ENCODE data around the gene COX7A2L.

COX7A2L gene

GRCh38 chr2:42368817-42369531, 8.0 kb upstream of the COX7A2L start:
- ChIA-PET CTCF (interaction anchor here (1.3 kb wide), 1 partner anchor 17 kb away, joined by 7 read pairs; no protein-coding TSS in a partner anchor), POLR2A (no interaction called here)
- DNase-seq (ENCODE audit: extremely low spot score) = no peak
- no peak for TF ChIP-seq FOXM1 (IDR thresholded peaks at IDR 0.05; ENCODE audit: borderline replicate concordance)
- no peak for TF ChIP-seq FOXA1 (IDR thresholded peaks at IDR 0.05)
- TF ChIP-seq HDGF (IDR thresholded peaks at IDR 0.05; ENCODE audit: borderline replicate concordance) = no peak
- TF ChIP-seq TARDBP (IDR thresholded peaks at IDR 0.05) = no peak
- no peak for TF ChIP-seq ARNT (IDR thresholded peaks at IDR 0.05)
- TF ChIP-seq LEF1 (IDR thresholded peaks at IDR 0.05; ENCODE audit: borderline replicate concordance) = no peak
- no peak for TF ChIP-seq L3MBTL2 (conservative IDR thresholded peaks at IDR 0.05)
- TF ChIP-seq ELF4 (IDR thresholded peaks at IDR 0.05) = no peak
- no peak for TF ChIP-seq CTBP1 (IDR thresholded peaks at IDR 0.05; ENCODE audit: borderline replicate concordance)
- TF ChIP-seq SUZ12 (IDR thresholded peaks at IDR 0.05) = no peak
- TF ChIP-seq NFRKB (IDR thresholded peaks at IDR 0.05) = no peak
- no peak for TF ChIP-seq BHLHE40 (IDR thresholded peaks at IDR 0.05; ENCODE audit: borderline replicate concordance)
- TF ChIP-seq FOXK2 (IDR thresholded peaks at IDR 0.05) = no peak
- no peak for TF ChIP-seq ZNF384 (IDR thresholded peaks at IDR 0.05)
- no peak for TF ChIP-seq SP1 (IDR thresholded peaks at IDR 0.05)
- no peak for TF ChIP-seq PKNOX1 (IDR thresholded peaks at IDR 0.05)

GRCh38 chr2:42367835-42368234, 6.8 kb upstream of the COX7A2L start:
- CTCF ChIA-PET = no interaction called here
- POLR2A ChIA-PET = interaction anchor here (0.6 kb wide), 1 partner anchor 143 kb away, joined by 3 read pairs; no protein-coding TSS in a partner anchor

GRCh38 chr2:42366411-42366810, 5.4 kb upstream of the COX7A2L start:
- TF ChIP-seq FOXM1 (IDR thresholded peaks at IDR 0.05; ENCODE audit: borderline replicate concordance) (no peak), ZNF384 (IDR thresholded peaks at IDR 0.05) (no peak), ARNT (IDR thresholded peaks at IDR 0.05) (no peak), SUZ12 (IDR thresholded peaks at IDR 0.05) (no peak), TARDBP (IDR thresholded peaks at IDR 0.05) (no peak), L3MBTL2 (conservative IDR thresholded peaks at IDR 0.05) (no peak), SP1 (IDR thresholded peaks at IDR 0.05) (no peak)
- DNase-seq (ENCODE audit: extremely low spot score) = no peak
- CTCF ChIA-PET = no interaction called here
- POLR2A ChIA-PET = no interaction called here

More at GRCh38 chr2:42367835-42368234, 6.8 kb upstream of the COX7A2L start:
- no peak for DNase-seq (ENCODE audit: extremely low spot score)
- TF ChIP-seq BHLHE40 (IDR thresholded peaks at IDR 0.05; ENCODE audit: borderline replicate concordance) (no peak), PKNOX1 (IDR thresholded peaks at IDR 0.05) (no peak), FOXM1 (IDR thresholded peaks at IDR 0.05; ENCODE audit: borderline replicate concordance) (no peak), CTBP1 (IDR thresholded peaks at IDR 0.05; ENCODE audit: borderline replicate concordance) (no peak), TARDBP (IDR thresholded peaks at IDR 0.05) (no peak), ZNF384 (IDR thresholded peaks at IDR 0.05) (no peak)

- CTCF ChIA-PET = no interaction called here
- DNase-seq (ENCODE audit: extremely low spot score) = no peak
- TF ChIP-seq TARDBP (IDR thresholded peaks at IDR 0.05) (no peak), SP1 (IDR thresholded peaks at IDR 0.05) (no peak), BHLHE40 (IDR thresholded peaks at IDR 0.05; ENCODE audit: borderline replicate concordance) (no peak), ARNT (IDR thresholded peaks at IDR 0.05) (no peak), FOXK2 (IDR thresholded peaks at IDR 0.05) (no peak), LEF1 (IDR thresholded peaks at IDR 0.05; ENCODE audit: borderline replicate concordance) (no peak), ELF4 (IDR thresholded peaks at IDR 0.05) (no peak), L3MBTL2 (conservative IDR thresholded peaks at IDR 0.05) (no peak), SUZ12 (IDR thresholded peaks at IDR 0.05) (no peak), FOXA1 (IDR thresholded peaks at IDR 0.05) (no peak), FOXM1 (IDR thresholded peaks at IDR 0.05; ENCODE audit: borderline replicate concordance) (no peak), NFRKB (IDR thresholded peaks at IDR 0.05) (no peak), ZNF384 (IDR thresholded peaks at IDR 0.05) (no peak), PKNOX1 (IDR thresholded peaks at IDR 0.05) (no peak), HDGF (IDR thresholded peaks at IDR 0.05; ENCODE audit: borderline replicate concordance) (no peak), CTBP1 (IDR thresholded peaks at IDR 0.05; ENCODE audit: borderline replicate concordance) (no peak)
- POLR2A ChIA-PET = no interaction called here
Observed at GRCh38 chr2:42364658-42365057, 3.6 kb upstream of the COX7A2L start.

- ChIA-PET POLR2A (no interaction called here), CTCF (no interaction called here)
- no peak for DNase-seq (ENCODE audit: extremely low spot score)
- TF ChIP-seq LEF1 (IDR thresholded peaks at IDR 0.05; ENCODE audit: borderline replicate concordance) = no peak
- TF ChIP-seq FOXM1 (IDR thresholded peaks at IDR 0.05; ENCODE audit: borderline replicate concordance) = no peak
- TF ChIP-seq PKNOX1 (IDR thresholded peaks at IDR 0.05) = no peak
Observed at GRCh38 chr2:42363413-42363812, 2.4 kb upstream of the COX7A2L start.

GRCh38 chr2:42361728-42362283, 789 bp upstream of the COX7A2L start:
- TF ChIP-seq SUZ12 (IDR thresholded peaks at IDR 0.05) = no peak
- no peak for TF ChIP-seq LEF1 (IDR thresholded peaks at IDR 0.05; ENCODE audit: borderline replicate concordance)
- TF ChIP-seq L3MBTL2 (conservative IDR thresholded peaks at IDR 0.05) = no peak
- no peak for TF ChIP-seq HDGF (IDR thresholded peaks at IDR 0.05; ENCODE audit: borderline replicate concordance)
- no peak for TF ChIP-seq PKNOX1 (IDR thresholded peaks at IDR 0.05)
- POLR2A ChIA-PET = no interaction called here
- CTCF ChIA-PET = no interaction called here
- DNase-seq (ENCODE audit: extremely low spot score) = no peak
